H1 (cell line): ENCODE measurements around the gene ZSCAN30.

ENCODE experiments used
- CTCF ChIP-seq, 3 experiments: IDR thresholded peaks; 1 replicate in 2 of 3; 2 replicates in 1 of 3; pipeline versions ENCODE4 v1.5.1 to v1.6.1; 2011; ENCODE audit warnings: low read length in 3 of 3, mild to moderate bottlenecking in 3 of 3, inconsistent platforms in 2 of 3, low read depth in 1 of 3, moderate library complexity in 1 of 3; ENCODE audit not compliant: insufficient read depth in 1 of 3; ENCODE audit errors: control extremely low read depth in 1 of 3
- HDAC2 ChIP-seq, 2 experiments: fragments of 300-600 bp in 1 of 2; sonication (generic) in 1 of 2; IDR thresholded peaks; 2 replicates each; pipeline ENCODE4 v1.6.1; 2011 to 2012; ENCODE audit warnings: low read depth in 2 of 2, low read length in 2 of 2, mild to moderate bottlenecking in 2 of 2, moderate library complexity in 2 of 2, borderline replicate concordance in 1 of 2, inconsistent platforms in 1 of 2
- RAD21 ChIP-seq, 2 experiments: IDR thresholded peaks in 1 of 2; conservative IDR thresholded peaks in 1 of 2; 2 replicates each; pipeline ENCODE4 v1.6.1; 2011; ENCODE audit warnings: low read depth in 2 of 2, low read length in 2 of 2, improper control_type of control experiment in 1 of 2, inconsistent platforms in 1 of 2, mild to moderate bottlenecking in 1 of 2, moderate library complexity in 1 of 2

GRCh38 chr18:35244671-35245070, 45.4 kb downstream of the ZSCAN30 start:
- no peak for TF ChIP-seq HDAC2 (IDR thresholded peaks at IDR 0.05; ENCODE audit: borderline replicate concordance in 1 of 2, low read depth in 2 of 2, low read length in 2 of 2)
- TF ChIP-seq RAD21 (IDR thresholded peaks at IDR 0.05 in 1 of 2, conservative IDR thresholded peaks at IDR 0.05 in 1 of 2; ENCODE audit: low read depth in 2 of 2, low read length in 2 of 2): no peak
- TF ChIP-seq CTCF (IDR thresholded peaks at IDR 0.05; ENCODE audit: control extremely low read depth in 1 of 3, insufficient read depth in 1 of 3, low read depth in 1 of 3, low read length in 3 of 3): no peak
